IMR-90 (cell line): ENCODE measurements around the gene CARS2. TPM values are rescaled to one million over a fixed set of nuclear protein-coding genes. Genes with fewer than 3 reads are reported as not detected.

Source experiments
- ATAC-seq: fragments of 200-7000 bp; cut with Tn5 transposase; 2 replicates; pipeline ENCODE4 v1.9.1; 2020; ENCODE audit warnings: low read depth, mild to moderate bottlenecking, moderate library complexity
- BruUV-seq: library from RNA; stranded (reverse); fragments of 400-500 nt; replicated peaks from 2 replicates; lab custom pipeline; 2021; lab: Mats Ljungman, UMichigan
- CTCF ChIA-PET: fragments of 300-600 bp; formaldehyde crosslinking; extraction: SDS; loops from one replicate; lab custom pipeline; 2021; ENCODE audit warnings: antibody characterized with exemption; lab: Yijun Ruan, JAX
- POLR2A ChIA-PET: fragments of 300-600 bp; sonication (Branson Sonifier 250); formaldehyde crosslinking; loops from one replicate; lab custom pipeline; 2022; ENCODE audit warnings: antibody characterized with exemption; ENCODE audit not compliant: unreplicated experiment; lab: Charles Lee
- DNase-seq: peaks from one replicate; pipeline ENCODE4 v3.0.0; 2013
- H2AFZ ChIP-seq: replicated peaks from 2 replicates; pipeline ENCODE3; 2013; ENCODE audit warnings: low read length, mild to moderate bottlenecking; ENCODE audit not compliant: poor library complexity
- H2AK5ac ChIP-seq: 2 replicates; pipeline ENCODE4 v1.6.1; 2013; ENCODE audit warnings: low read depth, low read length, inconsistent platforms
- H2AK9ac ChIP-seq: replicated peaks from 2 replicates; pipeline ENCODE3; 2013; ENCODE audit warnings: mild to moderate bottlenecking, low read depth, low read length, moderate library complexity; ENCODE audit not compliant: poor library complexity
- H2BK120ac ChIP-seq: 2 replicates; pipeline ENCODE4 v1.6.1; 2013; ENCODE audit warnings: low read depth, low read length, inconsistent platforms
- H2BK15ac ChIP-seq: 3 replicates; pipeline ENCODE4 v1.6.1; 2013; ENCODE audit warnings: low read depth, low read length, inconsistent platforms
- H2BK20ac ChIP-seq: 2 replicates; pipeline ENCODE4 v1.6.1; 2013; ENCODE audit warnings: low read depth, mild to moderate bottlenecking, inconsistent platforms, low read length, moderate library complexity
- H2BK5ac ChIP-seq: 2 replicates; pipeline ENCODE4 v1.6.1; 2013; ENCODE audit warnings: mild to moderate bottlenecking, low read depth, low read length, inconsistent platforms; ENCODE audit not compliant: poor library complexity, severe bottlenecking
- H3K14ac ChIP-seq: replicated peaks from 2 replicates; pipeline ENCODE4 v1.6.1; 2013; ENCODE audit warnings: low read depth, low read length, inconsistent platforms
- H3K18ac ChIP-seq: 2 replicates; pipeline ENCODE4 v1.6.1; 2013; ENCODE audit warnings: low read depth, low read length, control low read depth
- H3K23ac ChIP-seq: 2 replicates; pipeline ENCODE4 v1.6.1; 2013; ENCODE audit warnings: low read depth, low read length, inconsistent platforms
- H3K27ac ChIP-seq: 2 replicates; pipeline ENCODE4 v1.5.1; 2013; ENCODE audit warnings: mild to moderate bottlenecking, control low read depth, low read length; ENCODE audit not compliant: insufficient read depth
- H3K27me3 ChIP-seq: 2 replicates; pipeline ENCODE4 v1.6.1; 2013; ENCODE audit warnings: low read length; ENCODE audit not compliant: control insufficient read depth, insufficient read depth
- H3K36me3 ChIP-seq: 2 replicates; pipeline ENCODE4 v1.6.1; 2013; ENCODE audit warnings: low read length, mixed read lengths; ENCODE audit not compliant: control insufficient read depth, insufficient read depth
- H3K4ac ChIP-seq: 2 replicates; pipeline ENCODE4 v1.6.1; 2013; ENCODE audit warnings: low read depth, low read length, inconsistent platforms
- H3K4me1 ChIP-seq: 2 replicates; pipeline ENCODE4 v1.6.1; 2013; ENCODE audit warnings: low read length, mixed read lengths; ENCODE audit not compliant: control insufficient read depth, insufficient read depth
- H3K4me2 ChIP-seq: 2 replicates; pipeline ENCODE4 v1.6.1; 2013; ENCODE audit warnings: low read depth, mild to moderate bottlenecking, control low read depth, low read length, moderate library complexity
- H3K4me3 ChIP-seq: 2 replicates; pipeline ENCODE4 v1.5.1; 2013; ENCODE audit warnings: low read depth, mild to moderate bottlenecking, control low read depth, low read length, moderate library complexity; ENCODE audit not compliant: insufficient read depth
- H3K56ac ChIP-seq: 2 replicates; pipeline ENCODE4 v1.6.1; 2013; ENCODE audit warnings: low read length, inconsistent platforms; ENCODE audit not compliant: insufficient read depth; ENCODE audit errors: extremely low read depth
- H3K79me1 ChIP-seq, 2 experiments: 2 replicates each; pipeline ENCODE4 v1.6.1; 2013; ENCODE audit warnings: low read length in 2 of 2, inconsistent platforms in 1 of 2, low read depth in 1 of 2
- H3K9ac ChIP-seq: 2 replicates; pipeline ENCODE4 v1.6.1; 2013; ENCODE audit warnings: low read depth, low read length, control low read depth
- H3K9me1 ChIP-seq: 2 replicates; pipeline ENCODE4 v1.6.1; 2013; ENCODE audit warnings: low read length, inconsistent platforms; ENCODE audit not compliant: insufficient read depth
- H3K9me3 ChIP-seq: 2 replicates; pipeline ENCODE4 v1.6.1; 2013; ENCODE audit warnings: low read length; ENCODE audit not compliant: control insufficient read depth, insufficient read depth
- H4K20me1 ChIP-seq: 2 replicates; pipeline ENCODE4 v1.6.1; 2013; ENCODE audit warnings: low read length, inconsistent platforms; ENCODE audit not compliant: insufficient read depth
- H4K5ac ChIP-seq: 2 replicates; pipeline ENCODE4 v1.6.1; 2013; ENCODE audit warnings: mild to moderate bottlenecking, low read depth, low read length, control low read depth
- H4K8ac ChIP-seq, 2 experiments: 2 replicates each; pipeline ENCODE4 v1.6.1; 2013; ENCODE audit warnings: low read depth in 2 of 2, low read length in 2 of 2, control low read depth in 1 of 2, inconsistent platforms in 1 of 2
- H4K91ac ChIP-seq: 2 replicates; pipeline ENCODE4 v1.6.1; 2013; ENCODE audit warnings: low read depth, low read length, inconsistent platforms; ENCODE audit not compliant: insufficient read depth
- BHLHE40 ChIP-seq: fragments of 150-350 bp; IDR thresholded peaks from 2 replicates; pipeline ENCODE4 v1.6.1; 2016; ENCODE audit warnings: mild to moderate bottlenecking, low read depth, low read length
- CEBPB ChIP-seq: IDR thresholded peaks from 2 replicates; pipeline ENCODE4 v1.6.1; 2012; ENCODE audit warnings: low read depth, low read length, improper control_type of control experiment
- CHD1 ChIP-seq: IDR thresholded peaks from 2 replicates; pipeline ENCODE4 v1.6.1; 2012; ENCODE audit warnings: low read depth, low read length, improper control_type of control experiment
- ELK1 ChIP-seq: fragments of 150-350 bp; IDR thresholded peaks from 2 replicates; pipeline ENCODE4 v1.6.1; 2016; ENCODE audit warnings: low read depth, mild to moderate bottlenecking, low read length, moderate library complexity, borderline replicate concordance
- MAFK ChIP-seq: IDR thresholded peaks from 2 replicates; pipeline ENCODE4 v1.6.1; 2012; ENCODE audit warnings: low read depth, low read length, improper control_type of control experiment
- MAZ ChIP-seq: IDR thresholded peaks from 2 replicates; pipeline ENCODE4 v1.6.1; 2012; ENCODE audit warnings: low read depth, mild to moderate bottlenecking, low read length, improper control_type of control experiment, moderate library complexity, borderline replicate concordance
- MXI1 ChIP-seq: IDR thresholded peaks from 2 replicates; pipeline ENCODE4 v1.6.1; 2012; ENCODE audit warnings: low read depth, mild to moderate bottlenecking, low read length, moderate library complexity, borderline replicate concordance
- POLR2A ChIP-seq: IDR thresholded peaks from 2 replicates; pipeline ENCODE4 v1.6.1; 2012; ENCODE audit warnings: mild to moderate bottlenecking, low read depth, low read length
- RAD21 ChIP-seq: IDR thresholded peaks from 2 replicates; pipeline ENCODE4 v1.6.1; 2012; ENCODE audit warnings: low read length, improper control_type of control experiment
- RCOR1 ChIP-seq: IDR thresholded peaks from 2 replicates; pipeline ENCODE4 v1.6.1; 2012; ENCODE audit warnings: mild to moderate bottlenecking, low read length, improper control_type of control experiment; ENCODE audit not compliant: insufficient replicate concordance
- RFX5 ChIP-seq: IDR thresholded peaks from 2 replicates; pipeline ENCODE4 v1.8.0; 2012; ENCODE audit warnings: low read depth, mild to moderate bottlenecking, low read length, moderate library complexity
- SMC3 ChIP-seq: fragments of 150-350 bp; IDR thresholded peaks from 2 replicates; pipeline ENCODE4 v1.6.1; 2016; ENCODE audit warnings: low read depth, mild to moderate bottlenecking, antibody characterized with exemption, low read length, moderate library complexity
- WGBS, 2 experiments: methylation state at CpG; one replicate each; pipeline versions ENCODE4 v1.1.5 to v1.1.7; 2013; ENCODE audit warnings: missing lambda C conversion rate in 2 of 2; ENCODE audit not compliant: insufficient read length in 1 of 2; ENCODE audit errors: extremely low coverage in 2 of 2; 5-methylcytosine and 5-hydroxymethylcytosine counted together
- dilution Hi-C: fragments of 300-500 bp; cut with HindIII; formaldehyde crosslinking; loops from one replicate; pipeline ENCODE4 v1.14.3; 2018; ENCODE audit warnings: low sequenced_read_pairs; ENCODE audit not compliant: unreplicated experiment
- in situ Hi-C: fragments of 300-500 bp; cut with MboI; formaldehyde crosslinking; loops from 3 replicates; pipeline ENCODE4 v1.14.3; 2019; ENCODE audit warnings: low sequenced_read_pairs, inconsistent platforms, mixed read lengths
- intact Hi-C: fragments of 100-400 bp; cut with micrococcal nuclease; formaldehyde crosslinking; loops from 2 replicates; pipeline ENCODE4 v1.10.0; 2022
- polyA plus RNA-seq, 3 experiments: library from polyadenylated mRNA; depleted of rRNA; stranded (reverse); fragments of >200 nt; gene quantifications; 2 replicates each; pipeline ENCODE4 v1.2.3, GENCODE V29; 2012; ENCODE audit warnings: low replicate concordance in 1 of 3
- total RNA-seq: library from RNA; depleted of rRNA; stranded (reverse); fragments of >200 nt; gene quantifications from 2 replicates; pipeline ENCODE4 v1.2.3, GENCODE V29; 2012
- TF ChIP-seq, protein P1 (sequence below): conservative IDR thresholded peaks from 2 replicates; pipeline ENCODE4 v1.5.1; 2012; ENCODE audit warnings: mild to moderate bottlenecking, low read depth, low read length, improper control_type of control experiment
- TF ChIP-seq, protein P2 (sequence below): fragments of 150-350 bp; IDR thresholded peaks from 2 replicates; pipeline ENCODE4 v1.6.1; 2017; ENCODE audit warnings: mild to moderate bottlenecking, antibody characterized with exemption, low read length, low read depth

The CARS2 gene
- total and polyA plus RNA-seq, 2 of the 4 experiments (the other 2 are of a cell fraction), result 76.2 to 76.4 TPM

DNA sequence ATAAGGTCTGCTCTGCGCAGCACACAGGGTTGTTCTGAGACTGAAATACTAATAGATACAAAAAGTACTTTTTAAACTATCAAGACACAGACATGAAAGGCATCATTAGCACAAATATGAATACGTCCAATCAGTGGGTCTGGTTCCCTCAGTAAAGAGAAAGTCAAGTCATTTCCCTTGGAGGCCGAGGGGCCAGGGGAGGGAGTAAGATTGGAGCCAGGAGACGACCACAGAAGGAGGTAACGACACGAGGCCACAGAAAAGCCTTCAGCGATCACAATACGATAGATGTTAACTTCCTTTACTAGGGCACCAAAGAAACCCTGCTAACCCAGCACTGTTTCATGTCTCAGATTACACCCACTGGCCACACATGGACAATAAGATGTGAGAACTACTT lies 5.3 kb downstream of the CARS2 start:
- Histone ChIP-seq H2BK20ac (no peak overlapping the region), H4K5ac (no peak overlapping the region), H2AK5ac (no peak overlapping the region), H3K27me3 (no peaks in the 10 kb centered on the region), H3K23ac (no peak overlapping the region), H3K4ac (no peak overlapping the region), H3K9ac (no peak overlapping the region), H4K91ac (no peak overlapping the region), H3K9me1 (peaks cover 10% of the 10 kb centered on the region), H3K18ac (no peak overlapping the region), H3K9me3 (no peaks in the 10 kb centered on the region), H3K14ac (no peak overlapping the region), H3K4me1 (peaks cover 15% of the 10 kb centered on the region), H3K56ac (no peak overlapping the region), H3K27ac (no peak overlapping the region), H3K4me2 (no peak overlapping the region), H3K4me3 (no peak overlapping the region), H3K79me1 (peaks cover 57 to 83% of the 10 kb centered on the region in 2 experiments), H2BK5ac (no peak overlapping the region), H3K36me3 (peaks cover 37% of the 10 kb centered on the region), H2AK9ac (no peak overlapping the region), H2BK15ac (no peak overlapping the region), H2AFZ (no peak overlapping the region), H4K20me1 (peaks cover 13% of the 10 kb centered on the region), H2BK120ac (no peak overlapping the region), H4K8ac (no peak overlapping the region)
- in situ Hi-C loops, result no loop called here
- ATAC-seq (no peak), DNase-seq (no peak)
- intact Hi-C loops, result no loop called here
- TF ChIP-seq, protein P1, sequence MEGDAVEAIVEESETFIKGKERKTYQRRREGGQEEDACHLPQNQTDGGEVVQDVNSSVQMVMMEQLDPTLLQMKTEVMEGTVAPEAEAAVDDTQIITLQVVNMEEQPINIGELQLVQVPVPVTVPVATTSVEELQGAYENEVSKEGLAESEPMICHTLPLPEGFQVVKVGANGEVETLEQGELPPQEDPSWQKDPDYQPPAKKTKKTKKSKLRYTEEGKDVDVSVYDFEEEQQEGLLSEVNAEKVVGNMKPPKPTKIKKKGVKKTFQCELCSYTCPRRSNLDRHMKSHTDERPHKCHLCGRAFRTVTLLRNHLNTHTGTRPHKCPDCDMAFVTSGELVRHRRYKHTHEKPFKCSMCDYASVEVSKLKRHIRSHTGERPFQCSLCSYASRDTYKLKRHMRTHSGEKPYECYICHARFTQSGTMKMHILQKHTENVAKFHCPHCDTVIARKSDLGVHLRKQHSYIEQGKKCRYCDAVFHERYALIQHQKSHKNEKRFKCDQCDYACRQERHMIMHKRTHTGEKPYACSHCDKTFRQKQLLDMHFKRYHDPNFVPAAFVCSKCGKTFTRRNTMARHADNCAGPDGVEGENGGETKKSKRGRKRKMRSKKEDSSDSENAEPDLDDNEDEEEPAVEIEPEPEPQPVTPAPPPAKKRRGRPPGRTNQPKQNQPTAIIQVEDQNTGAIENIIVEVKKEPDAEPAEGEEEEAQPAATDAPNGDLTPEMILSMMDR, result no peak
- TF ChIP-seq MAFK (no peak), MXI1 (no peak), ELK1 (no peak), RFX5 (no peak), BHLHE40 (no peak), POLR2A (no peak), CEBPB (no peak), MAZ (no peak), RCOR1 (no peak), RAD21 (no peak), CHD1 (no peak), SMC3 (no peak)
- TF ChIP-seq, protein P2, sequence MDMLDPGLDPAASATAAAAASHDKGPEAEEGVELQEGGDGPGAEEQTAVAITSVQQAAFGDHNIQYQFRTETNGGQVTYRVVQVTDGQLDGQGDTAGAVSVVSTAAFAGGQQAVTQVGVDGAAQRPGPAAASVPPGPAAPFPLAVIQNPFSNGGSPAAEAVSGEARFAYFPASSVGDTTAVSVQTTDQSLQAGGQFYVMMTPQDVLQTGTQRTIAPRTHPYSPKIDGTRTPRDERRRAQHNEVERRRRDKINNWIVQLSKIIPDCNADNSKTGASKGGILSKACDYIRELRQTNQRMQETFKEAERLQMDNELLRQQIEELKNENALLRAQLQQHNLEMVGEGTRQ, result no peak
- no TSS peak for BruUV-seq
- no CpG with 5 or more reads among the region's 8 CpGs for whole genome bisulfite sequencing, 2 experiments
- ChIA-PET CTCF (no interaction called here), POLR2A (interaction anchor here (0.7 kb wide), 1 partner anchor 107 kb away, joined by 5 read pairs; no protein-coding TSS in a partner anchor)
- dilution Hi-C loops, result no loop called here
